ENCODE results near the gene TRIP11.

DNA sequence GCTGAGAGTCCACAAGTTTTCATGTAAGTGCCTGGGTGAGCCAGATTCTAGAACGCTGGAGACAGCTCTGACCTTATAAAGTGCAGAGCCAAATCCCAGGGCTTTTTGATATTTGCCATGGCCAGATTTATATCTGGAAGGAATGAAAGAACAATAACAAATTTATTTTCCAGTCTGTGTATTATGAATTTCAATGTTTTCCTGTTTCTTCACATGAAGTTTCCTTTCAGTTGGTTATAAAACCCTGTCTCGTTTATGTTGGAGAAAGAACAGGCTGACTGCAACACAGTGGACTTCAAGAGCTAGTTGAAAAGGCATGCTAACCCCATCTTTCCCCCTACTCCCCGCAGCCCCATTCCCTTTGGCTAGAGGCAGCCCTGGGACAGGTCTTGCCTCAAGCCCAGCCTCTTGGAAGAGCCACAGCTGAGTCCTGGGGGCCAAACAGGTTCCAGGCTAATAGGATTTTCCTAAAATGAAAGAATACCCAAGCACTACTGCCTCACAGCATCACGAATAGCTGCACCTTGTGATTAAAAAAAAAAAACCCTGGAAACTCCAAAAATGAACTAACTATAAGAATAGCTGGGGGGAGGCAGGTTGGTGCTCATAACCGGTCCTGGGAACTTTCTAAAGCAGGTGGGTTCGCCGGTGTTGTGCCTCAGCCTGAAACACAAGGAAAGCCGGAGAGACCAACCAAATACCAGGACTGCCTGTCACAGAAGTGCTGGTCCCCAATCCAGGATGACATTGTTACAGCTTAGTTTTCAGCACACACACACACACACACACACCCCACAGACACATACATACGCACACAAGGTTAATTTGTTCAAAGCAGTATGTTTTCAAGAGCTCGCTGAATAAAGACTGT, 93.9 kb downstream of the TRIP11 start:
- no peak for TF ChIP-seq EZH2 (IDR thresholded peaks at IDR 0.05; ENCODE audit: low read length, missing control alignments)
- TF ChIP-seq, protein P1, sequence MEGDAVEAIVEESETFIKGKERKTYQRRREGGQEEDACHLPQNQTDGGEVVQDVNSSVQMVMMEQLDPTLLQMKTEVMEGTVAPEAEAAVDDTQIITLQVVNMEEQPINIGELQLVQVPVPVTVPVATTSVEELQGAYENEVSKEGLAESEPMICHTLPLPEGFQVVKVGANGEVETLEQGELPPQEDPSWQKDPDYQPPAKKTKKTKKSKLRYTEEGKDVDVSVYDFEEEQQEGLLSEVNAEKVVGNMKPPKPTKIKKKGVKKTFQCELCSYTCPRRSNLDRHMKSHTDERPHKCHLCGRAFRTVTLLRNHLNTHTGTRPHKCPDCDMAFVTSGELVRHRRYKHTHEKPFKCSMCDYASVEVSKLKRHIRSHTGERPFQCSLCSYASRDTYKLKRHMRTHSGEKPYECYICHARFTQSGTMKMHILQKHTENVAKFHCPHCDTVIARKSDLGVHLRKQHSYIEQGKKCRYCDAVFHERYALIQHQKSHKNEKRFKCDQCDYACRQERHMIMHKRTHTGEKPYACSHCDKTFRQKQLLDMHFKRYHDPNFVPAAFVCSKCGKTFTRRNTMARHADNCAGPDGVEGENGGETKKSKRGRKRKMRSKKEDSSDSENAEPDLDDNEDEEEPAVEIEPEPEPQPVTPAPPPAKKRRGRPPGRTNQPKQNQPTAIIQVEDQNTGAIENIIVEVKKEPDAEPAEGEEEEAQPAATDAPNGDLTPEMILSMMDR (conservative IDR thresholded peaks at IDR 0.05 in 1 of 2, IDR thresholded peaks at IDR 0.05 in 1 of 2; ENCODE audit: low read depth in 1 of 2, low read length in 2 of 2), result no peak

All from fibroblast of lung (primary cell).